Jurkat, Clone E6-1 (cell line): ENCODE measurements around the gene SRMS.
A peak's percentile ranks its signal among the peaks of the same experiment; 100 is the strongest.

ENCODE experiments used
- DNase-seq: peaks from one replicate; pipeline ENCODE4 v3.0.0-alpha.2; 2011; ENCODE audit warnings: low read depth, low spot score
- H3K4me3 ChIP-seq: 2 replicates; pipeline ENCODE4 v1.5.1; 2011; ENCODE audit warnings: mild to moderate bottlenecking, low read length, control low read depth, moderate library complexity

The SRMS gene

DNA sequence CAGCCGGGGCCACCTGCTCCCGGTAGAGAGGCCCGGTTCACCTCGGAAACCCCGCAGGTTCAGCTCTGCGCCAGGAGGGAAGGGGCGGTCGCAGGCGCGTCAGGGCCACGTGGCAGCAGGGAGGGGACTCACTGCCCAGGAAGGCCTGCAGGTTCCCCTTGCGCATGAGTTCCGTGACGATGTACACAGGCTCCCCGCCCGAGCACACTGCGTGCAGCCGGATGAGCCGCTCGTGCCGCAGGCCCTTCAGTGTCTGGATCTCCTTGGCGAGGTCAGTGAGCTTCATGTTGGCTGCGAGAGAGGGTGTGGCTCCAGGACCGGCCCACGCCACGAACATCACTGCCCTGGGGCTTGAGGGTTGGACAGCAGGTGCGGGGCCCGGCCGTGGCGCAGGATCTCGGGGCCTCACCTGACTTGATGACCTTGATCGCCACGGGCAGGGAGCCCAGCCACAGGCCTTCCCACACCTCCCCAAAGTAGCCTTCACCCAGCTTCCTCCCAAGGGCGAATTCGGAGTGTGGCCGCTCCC lies 5.5 kb downstream of the SRMS start:
- DNase-seq: no peak
- H3K4me3 ChIP-seq: no peak overlapping the region

DNA sequence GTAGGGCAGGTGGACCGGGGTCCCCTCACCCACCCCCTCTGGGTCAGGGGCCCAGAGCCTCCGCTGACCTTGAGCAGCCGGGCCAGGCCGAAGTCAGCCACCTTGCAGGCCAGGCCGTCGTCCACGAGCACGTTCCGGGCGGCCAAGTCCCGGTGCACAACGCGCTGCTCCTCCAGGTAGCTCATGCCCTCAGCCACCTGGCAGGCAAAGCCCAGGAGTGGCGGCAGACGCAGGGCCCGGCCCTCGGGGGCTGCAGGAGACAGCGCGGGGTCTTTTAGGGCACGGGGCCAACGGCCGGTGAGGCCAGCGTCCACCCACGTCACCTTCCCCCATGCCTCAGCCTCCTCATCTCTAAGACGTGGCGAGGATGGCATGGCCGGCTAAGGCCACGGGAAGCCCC lies 6.2 kb downstream of the SRMS start:
- no peak for DNase-seq
- no peak overlapping the region for H3K4me3 ChIP-seq

DNA sequence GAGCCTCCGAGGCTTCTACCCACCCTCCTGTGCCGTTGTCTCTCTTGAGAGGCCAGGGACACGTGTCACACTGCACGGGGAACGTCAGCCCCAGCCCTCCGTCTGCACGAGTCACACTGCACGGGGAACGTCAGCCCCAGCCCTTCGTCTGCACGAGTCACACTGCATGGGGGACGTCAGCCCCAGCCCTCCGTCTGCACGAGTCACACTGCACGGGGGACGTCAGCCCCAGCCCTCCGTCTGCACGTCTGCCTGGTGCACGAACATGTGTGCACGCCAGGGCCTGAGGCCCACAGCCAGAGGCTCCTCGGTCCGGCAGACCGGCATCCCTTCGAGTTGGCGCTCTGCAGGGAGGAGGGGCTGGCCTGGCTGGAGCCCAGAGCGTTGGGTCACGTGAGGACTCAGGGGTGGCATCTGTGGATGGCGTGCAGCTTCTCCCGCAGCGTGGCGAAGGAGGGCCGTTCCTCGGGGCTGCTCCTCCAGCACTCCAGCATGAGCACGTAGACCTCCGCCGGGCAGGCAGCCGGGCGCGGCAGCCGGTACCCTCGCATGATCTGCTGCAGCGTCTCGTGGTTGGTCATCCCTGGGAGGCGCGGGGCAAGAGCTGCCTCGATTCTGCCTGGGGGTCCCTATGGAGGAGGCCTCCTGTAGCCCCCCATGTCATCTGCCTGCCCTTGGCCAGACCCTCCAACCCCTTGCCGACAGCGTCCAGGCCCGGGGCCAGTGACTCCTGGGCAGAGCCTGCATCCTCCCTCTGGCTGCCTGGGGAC lies 6.9 kb downstream of the SRMS start:
- no peak for DNase-seq
- no peak overlapping the region for H3K4me3 ChIP-seq

DNA sequence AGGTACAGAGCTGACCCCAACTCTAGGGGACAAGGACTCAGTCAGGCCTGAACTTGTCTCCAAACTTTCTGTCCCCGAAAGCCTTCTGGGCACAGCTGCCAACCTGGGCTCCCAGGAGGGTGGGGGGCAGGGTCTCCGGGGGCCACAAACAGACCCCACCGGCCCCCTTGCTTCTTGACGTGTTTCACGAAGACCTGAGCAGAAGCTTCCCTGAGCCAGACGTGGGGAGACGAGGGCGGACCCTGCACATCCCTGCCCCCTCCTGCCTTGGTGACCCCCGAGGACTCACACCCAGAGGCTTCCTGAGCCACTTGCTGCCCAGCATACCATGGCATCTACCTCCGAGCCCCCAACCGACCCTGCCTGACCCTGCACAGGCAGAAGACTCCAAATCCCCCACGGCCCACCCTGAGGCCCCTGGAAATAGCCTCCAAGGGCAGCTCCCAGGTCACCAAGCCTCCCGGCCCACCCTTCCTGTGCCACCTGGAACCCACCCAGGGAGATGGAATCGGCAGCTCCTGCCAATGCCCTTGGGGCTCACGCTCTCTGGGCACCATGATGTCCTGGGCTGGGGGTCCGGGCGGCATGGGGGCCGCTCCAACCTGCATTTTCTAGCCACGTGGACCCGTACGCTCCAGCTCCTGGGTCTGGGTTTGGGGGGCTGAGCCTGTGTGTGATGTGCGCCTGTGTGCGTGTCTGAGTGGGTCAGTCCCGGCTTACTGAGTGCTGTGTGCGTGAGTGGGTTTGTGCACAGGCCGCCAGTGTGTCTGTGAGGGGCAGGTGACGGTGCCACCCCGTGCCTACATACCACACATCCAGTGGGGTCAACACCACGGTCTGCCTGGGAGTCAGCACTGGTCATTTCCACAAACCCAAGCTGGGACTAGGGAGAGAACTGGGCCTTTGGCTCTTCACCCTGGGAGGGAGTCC lies 7.8 kb downstream of the SRMS start:
- no peak for DNase-seq
- H3K4me3 ChIP-seq: no peak overlapping the region

DNA sequence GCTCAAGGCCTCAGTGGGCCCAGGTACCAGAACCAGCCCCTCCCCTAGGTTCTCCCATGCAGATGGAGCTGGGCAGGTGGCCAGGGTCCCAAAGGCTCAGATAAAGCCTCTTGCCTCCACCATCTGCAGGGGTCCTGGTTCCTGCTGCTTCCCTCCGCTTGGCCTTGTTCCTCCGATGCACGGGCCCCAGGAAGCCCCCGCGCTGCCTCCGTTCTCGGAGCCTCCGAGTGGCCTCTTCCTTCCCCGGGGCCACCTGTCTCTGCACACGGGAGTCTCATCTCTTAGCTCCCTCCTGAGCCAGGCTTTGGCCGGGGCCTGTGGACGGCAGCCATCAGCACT lies 8.5 kb downstream of the SRMS start:
- no peak for DNase-seq
- H3K4me3 ChIP-seq: no peak overlapping the region

DNA sequence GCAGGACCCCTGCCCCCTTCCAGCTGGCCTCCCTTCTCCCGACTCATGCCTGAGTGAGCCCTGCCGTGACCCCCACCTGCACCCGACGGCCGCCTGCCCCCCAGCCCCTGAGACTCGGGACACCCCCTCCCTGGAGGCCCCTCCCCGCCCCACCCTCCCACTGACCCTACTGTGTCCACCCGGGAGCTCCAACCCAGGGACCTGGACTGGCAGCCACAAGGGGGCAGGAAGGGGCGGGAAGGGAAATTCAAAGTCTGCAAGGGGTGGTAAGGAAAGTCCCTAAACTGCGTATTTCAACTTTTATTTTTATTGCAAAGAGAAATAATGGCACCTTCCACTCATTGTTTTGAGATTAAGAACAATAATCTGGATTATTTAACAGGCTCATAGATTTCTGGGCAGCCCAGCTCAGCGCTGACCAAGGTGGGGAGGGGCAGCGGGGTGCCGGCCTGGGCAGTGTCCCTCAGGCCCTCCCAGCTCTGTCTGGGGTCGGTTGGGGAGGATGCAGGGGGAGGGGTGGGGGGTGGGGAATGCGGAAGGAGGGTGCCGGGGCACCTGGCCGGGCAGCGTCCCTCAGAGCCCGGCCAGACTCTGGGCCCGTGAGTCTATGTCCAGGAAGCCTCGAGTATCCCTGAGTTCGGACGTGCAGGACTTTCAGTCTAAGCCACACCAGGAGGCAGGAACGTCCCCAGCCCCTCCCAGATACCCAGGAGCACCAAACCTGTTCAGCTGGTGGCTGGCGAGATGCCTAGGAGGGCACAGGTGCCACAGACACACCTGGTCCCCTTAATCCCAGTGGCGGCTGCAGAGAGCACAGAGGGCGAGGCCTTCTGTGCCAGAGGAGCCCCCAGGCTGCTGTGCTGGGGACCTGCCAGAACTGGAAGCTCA lies 9.1 kb downstream of the SRMS start:
- H3K4me3 ChIP-seq: peak overlapping the region; percentile 54
- DNase-seq: no peak

DNA sequence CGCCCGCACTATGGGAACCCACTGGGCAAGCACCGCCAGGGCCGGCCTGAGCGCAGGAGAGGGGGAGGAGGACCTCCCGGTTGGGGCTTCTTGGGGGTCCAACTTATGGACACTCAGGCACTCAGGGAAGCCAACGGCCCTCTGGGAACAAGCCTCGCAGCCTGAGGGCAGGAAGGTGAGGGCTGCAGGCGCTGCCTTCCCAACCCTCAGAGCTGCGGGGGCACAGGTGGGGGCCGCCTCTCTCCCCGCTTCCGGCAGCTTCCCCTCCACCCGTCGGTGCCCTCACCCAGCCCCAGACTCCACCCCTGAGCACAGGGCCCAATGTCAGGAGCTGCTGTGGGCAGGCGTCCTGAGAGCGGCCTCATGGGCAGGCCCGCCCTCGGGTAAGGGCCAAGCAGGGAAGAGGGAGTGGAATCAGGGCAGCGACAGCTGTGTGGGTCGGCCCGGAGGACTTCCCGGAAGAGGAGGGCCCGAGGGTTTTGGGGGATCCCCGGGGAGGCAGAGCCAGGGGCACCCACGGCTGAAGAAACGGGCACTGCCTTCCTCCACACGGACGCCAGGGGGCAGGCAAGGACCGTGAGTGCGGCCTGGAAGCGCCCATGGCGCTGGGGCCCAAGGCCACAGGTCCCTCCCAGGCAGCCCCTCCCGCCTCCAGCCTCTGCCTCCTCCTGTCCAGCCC lies 9.9 kb downstream of the SRMS start:
- peak; percentile 85 for DNase-seq
- H3K4me3 ChIP-seq: peak overlapping the region; percentile 54

DNA sequence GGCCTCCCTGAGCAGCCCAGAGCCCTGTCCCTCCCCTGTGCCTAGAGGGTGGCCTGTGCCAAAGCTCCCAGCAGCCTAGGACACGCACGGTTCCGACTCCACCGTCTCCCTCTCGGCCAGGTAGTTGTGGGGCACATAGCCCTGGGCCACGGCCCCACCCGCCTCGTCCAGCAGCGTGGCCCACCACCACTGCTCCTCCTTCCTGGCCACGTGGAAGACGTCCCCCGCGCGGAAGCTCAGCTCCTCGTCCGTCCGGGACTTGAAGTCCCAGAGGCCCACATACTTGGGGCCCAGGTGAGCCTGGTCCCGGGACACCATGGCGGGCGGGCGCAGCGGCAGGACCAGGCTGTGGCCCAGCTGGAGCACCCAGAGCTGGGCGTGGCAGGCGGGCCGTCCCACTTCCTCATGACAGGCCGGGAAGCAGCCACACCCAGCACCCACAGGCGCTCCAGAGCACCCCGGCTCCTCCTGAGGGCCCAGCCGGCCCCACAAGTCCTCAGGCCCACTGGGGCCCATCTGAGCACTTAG lies 10.5 kb downstream of the SRMS start, which contains the start of gene PTK6:
Gene PTK6 (minus strand): TSS at position 380 of the 528 bp plus-strand sequence. CDS start 62 bp downstream, at position 318.
- H3K4me3 ChIP-seq: peak within 1 kb of the TSS; percentile 54
- DNase-seq: no peak

DNA sequence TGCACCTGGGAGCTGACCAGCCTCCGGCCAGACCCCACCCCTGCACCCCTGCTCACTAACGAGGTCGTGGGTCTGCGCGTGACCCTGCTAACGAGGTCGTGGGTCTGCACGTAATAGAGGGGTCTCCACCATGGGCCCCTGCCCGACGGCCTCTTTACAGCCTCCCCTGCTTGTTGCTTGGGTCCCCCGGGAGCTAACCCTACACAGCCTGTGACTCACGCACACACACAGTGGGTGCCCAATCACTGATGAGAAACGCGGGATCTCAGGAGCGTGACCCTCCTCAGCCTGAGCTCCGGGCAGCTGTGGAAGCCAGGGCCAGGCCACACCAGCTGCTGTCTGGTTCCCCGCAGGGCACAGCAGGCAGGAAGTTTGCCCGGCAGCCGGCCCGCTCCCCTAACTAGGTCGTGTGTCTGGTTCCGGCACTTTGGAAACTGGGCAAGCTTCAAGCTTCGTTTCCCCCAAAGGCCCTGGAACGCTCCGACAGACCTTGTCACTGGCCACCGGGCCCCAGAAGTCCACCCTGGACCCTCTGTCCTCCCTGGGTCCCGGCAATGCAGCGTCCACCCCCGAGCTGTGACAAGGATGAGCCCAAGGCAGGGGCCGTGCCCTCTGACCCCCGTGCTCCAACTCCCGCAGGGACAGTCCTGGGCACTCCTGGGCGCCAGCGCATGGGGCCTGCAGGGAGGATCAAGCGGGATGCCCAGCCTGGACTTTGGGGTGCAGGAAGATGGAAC lies 11.1 kb downstream of the SRMS start:
- DNase-seq: no peak

DNA sequence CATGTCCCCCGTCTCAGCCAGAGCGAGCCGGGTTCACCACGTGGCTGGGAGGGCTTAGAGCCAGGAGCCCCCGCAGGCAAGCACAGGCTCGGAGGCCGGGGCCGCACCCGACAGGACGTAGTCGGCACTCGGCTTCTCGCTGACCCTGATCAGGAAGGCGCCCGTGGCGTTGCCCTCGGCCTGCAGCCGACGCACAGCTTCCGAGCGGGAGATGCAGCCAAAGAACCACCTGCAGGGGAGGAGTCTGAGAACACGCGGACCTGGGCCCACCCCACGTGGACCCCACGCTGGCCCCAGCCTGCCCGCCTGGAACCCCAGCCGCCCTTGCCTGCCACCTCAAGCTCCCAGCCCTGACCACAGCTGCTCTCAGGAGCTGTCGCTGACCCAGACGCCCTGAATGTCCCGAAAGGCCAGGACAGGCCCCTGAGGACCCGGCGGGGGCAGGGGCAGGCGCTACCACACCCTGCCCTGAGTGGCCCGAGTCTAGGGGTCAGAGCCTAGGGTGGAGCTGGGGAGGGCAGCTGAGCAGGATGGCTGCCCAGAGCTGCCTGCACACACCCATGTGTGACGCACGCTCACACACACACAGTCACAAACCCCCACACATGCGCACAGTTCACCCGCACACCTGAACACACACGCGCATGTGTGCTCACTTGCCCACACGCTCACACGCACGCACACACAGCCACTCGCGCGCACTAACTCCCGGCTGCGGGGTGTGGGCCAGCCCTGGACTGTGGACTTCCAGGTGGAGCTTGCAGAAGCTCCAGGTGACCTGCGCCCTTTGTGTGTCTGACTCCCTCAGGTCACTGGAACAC lies 12.5 kb downstream of the SRMS start:
- H3K4me3 ChIP-seq: no peak overlapping the region
- no peak for DNase-seq

More for the DNA sequence above, 11.1 kb downstream of the SRMS start:
- no peak overlapping the region for H3K4me3 ChIP-seq

DNA sequence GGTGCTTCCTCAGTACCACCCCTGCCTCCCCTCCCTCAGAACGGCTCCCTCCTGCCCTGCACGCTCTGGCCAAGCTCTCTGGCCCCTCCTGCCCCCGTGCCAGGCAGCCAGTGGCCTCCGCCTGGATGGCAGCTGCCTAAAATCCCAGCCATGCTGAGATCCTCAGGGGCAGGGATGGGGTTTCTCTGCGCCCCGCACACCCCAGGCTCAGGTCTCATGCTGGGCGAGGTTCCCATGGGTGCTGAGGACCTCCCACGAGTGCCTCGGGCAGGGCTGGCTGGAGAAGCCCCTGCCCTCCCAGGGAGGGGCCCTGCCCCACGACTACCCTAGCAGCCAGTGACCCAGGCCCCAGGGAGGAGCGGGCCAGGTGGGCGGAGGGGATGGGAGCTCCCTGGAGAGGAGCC lies 13.1 kb downstream of the SRMS start:
- no peak for DNase-seq
- no peak overlapping the region for H3K4me3 ChIP-seq

DNA sequence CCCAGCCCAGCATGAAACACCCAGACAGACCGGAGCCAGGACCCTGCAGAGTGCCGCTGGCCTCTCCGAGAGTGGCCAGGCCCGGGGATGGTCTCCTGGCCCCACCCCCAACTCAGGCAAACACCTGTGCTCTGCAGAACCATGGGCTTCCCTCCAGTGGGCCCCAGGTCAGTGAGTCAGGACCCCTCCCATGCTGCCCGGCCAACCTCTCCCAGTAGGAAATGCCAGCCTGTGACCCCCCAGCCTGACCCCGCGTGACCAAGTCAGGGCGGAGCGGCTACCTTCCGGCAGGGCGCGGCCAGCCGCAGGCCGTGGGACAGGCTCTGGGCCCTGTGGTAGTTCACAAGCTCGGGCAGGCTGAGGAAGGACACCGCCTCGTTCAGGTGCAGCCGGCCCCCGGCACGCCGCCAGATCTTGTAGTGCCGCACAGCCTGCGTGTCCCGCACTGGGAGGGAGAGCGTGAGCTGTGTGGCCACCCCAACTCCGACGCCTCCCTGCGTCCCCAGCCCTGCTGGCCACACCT lies 13.6 kb downstream of the SRMS start:
- no peak for DNase-seq
- no peak overlapping the region for H3K4me3 ChIP-seq

DNA sequence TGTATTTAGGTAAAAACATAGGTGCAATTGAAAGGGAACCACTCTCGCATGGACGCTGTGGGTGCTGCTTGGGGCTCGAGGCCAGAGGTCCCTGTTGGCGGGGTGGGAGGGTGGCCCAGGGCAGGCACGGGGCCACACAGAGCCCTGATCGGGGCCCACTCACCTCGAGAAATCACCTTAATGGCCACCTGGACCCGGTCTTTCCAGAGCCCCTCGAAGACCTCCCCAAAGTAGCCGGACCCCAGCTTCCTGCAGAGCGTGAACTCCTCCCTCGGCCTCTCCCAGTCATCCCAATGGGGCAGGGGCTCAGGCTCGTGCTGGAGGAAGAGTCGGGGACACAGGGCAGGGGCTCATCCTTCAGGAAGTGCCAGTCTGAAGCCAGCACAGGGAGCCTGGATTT lies 14.2 kb downstream of the SRMS start:
- H3K4me3 ChIP-seq: no peak overlapping the region
- no peak for DNase-seq

DNA sequence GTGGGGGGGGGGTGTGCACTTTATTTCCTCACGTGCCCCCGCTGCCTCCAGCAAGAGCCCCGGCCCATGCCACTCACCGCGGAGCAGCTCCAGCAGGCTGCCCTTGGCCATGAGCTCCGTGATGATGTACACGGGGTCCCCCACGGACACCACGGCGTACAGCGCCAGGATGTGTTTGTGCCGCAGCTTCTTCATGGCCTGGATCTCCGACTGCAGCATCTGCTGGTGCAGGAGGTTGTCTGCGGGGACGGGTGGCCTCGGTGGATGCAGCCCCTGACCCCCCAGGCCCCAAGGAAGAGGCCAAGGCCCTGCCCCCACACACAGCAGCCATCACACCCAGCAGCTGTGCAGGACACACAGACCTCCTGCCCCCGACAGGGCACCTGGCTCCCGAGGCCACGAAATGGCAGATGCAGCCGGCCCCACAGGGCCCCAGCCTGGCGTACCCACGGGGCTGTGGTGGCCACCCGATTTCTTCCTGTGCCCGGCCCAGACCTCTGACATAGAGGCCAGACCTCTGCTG lies 15.0 kb downstream of the SRMS start:
- DNase-seq: no peak
- no peak overlapping the region for H3K4me3 ChIP-seq

DNA sequence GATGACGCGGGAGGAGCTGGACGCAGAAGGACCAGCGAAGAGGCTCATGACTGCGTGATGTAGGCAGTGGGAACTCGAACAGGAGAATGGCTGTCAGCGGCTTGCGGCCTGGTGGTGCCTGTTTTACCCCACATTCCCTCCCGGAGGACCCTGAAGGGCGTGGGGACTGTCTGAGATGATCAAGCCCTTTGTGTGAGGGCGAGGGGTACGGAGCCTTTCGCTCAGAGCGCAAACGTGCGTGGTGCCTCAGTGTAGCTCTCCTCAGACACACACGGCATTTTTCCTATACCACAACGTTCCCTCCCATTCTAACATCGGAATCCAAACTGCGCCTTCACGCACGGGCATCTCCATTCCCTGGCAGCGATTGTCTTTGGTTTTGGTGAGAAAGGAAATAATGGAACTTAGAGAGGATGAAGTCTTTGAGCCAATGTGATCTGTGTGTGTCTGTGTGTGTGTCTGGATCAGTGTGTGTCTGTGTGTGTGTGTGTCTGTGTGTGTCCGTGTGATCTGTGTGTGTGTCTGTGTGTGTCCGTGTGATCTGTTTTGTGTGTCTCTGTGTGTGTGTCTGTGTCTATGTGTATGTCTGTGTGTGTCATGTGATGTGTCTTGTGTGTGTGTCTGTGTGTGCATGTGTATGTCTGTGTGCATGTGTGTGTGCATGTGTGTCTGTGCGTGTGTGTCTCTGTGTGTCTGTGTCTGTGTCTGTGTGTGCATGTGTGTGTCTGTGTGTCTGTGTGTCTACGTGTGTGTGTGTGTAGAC lies 15.7 kb downstream of the SRMS start:
- no peak for DNase-seq
- no peak overlapping the region for H3K4me3 ChIP-seq

DNA sequence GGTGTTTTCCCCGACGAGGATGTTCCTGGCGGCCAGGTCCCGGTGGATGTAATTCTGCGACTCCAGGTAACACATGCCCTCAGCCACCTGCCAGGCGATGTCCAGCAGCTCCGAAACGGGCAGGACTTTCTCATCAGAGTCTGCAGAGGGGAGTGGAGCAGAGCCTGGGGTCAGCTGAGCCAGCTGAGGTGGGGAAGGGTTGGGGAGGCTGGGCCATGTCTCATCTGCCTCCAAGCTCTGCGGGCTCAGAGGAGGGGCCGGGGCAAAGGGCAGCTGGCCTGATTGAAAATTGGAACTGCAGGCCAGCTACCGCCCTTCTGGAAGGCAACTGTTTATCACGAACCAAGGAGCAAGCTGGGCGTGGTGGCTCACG lies 16.8 kb downstream of the SRMS start:
- DNase-seq: no peak
- H3K4me3 ChIP-seq: no peak overlapping the region
